HCT116 (cell line): ENCODE measurements around the gene INSIG2.

ENCODE experiments used
- CEBPB ChIP-seq: IDR thresholded peaks from 2 replicates; pipeline ENCODE4 v1.6.1; 2012; ENCODE audit warnings: low read depth
- EGR1 ChIP-seq: IDR thresholded peaks from 2 replicates; pipeline ENCODE4 v1.6.1; 2012; ENCODE audit warnings: low read depth
- ELF1 ChIP-seq: IDR thresholded peaks from 2 replicates; pipeline ENCODE4 v1.6.1; 2012; ENCODE audit warnings: low read depth, borderline replicate concordance
- EZH2 ChIP-seq: fragments of 200-600 bp; sonication (generic); IDR thresholded peaks from 2 replicates; pipeline ENCODE4 v1.6.1; 2017; ENCODE audit warnings: antibody characterized with exemption, mixed run types
- JUND ChIP-seq: IDR thresholded peaks from 2 replicates; pipeline ENCODE4 v1.6.1; 2012
- POLR2A ChIP-seq: IDR thresholded peaks from 2 replicates; pipeline ENCODE4 v1.7.0; 2011; ENCODE audit warnings: borderline replicate concordance; ENCODE audit not compliant: insufficient read depth, insufficient read length; ENCODE audit errors: extremely low read depth
- RAD21 ChIP-seq: IDR thresholded peaks from 2 replicates; pipeline ENCODE4 v1.6.1; 2012; ENCODE audit warnings: low read depth, mild to moderate bottlenecking
- SIN3A ChIP-seq: IDR thresholded peaks from 2 replicates; pipeline ENCODE4 v1.6.1; 2012; ENCODE audit warnings: low read depth
- SP1 ChIP-seq: IDR thresholded peaks from 2 replicates; pipeline ENCODE4 v1.6.1; 2012; ENCODE audit warnings: low read depth
- ZFX ChIP-seq: fragments of 450-650 bp; IDR thresholded peaks from 2 replicates; pipeline ENCODE4 v1.6.1; 2017
- TF ChIP-seq, protein P1 (sequence below), 3 experiments: fragments of 200-600 bp in 1 of 3; sonication (generic) in 1 of 3; IDR thresholded peaks in 2 of 3; conservative IDR thresholded peaks in 1 of 3; 2 replicates each; pipeline ENCODE4 v1.5.1; 2012 to 2017; ENCODE audit warnings: low read depth in 2 of 3, low read length in 2 of 3, antibody characterized with exemption in 1 of 3, borderline replicate concordance in 1 of 3, control low read depth in 1 of 3, mild to moderate bottlenecking in 1 of 3, mixed read lengths in 1 of 3, mixed run types in 1 of 3, moderate library complexity in 1 of 3; ENCODE audit not compliant: insufficient read depth in 1 of 3
- TF ChIP-seq, protein P2 (sequence below): IDR thresholded peaks from 2 replicates; pipeline ENCODE4 v1.6.1; 2011; ENCODE audit warnings: mild to moderate bottlenecking, low read length, moderate library complexity; ENCODE audit not compliant: insufficient replicate concordance; ENCODE audit errors: extremely low read depth
- TF ChIP-seq, protein P3 (sequence below): IDR thresholded peaks from 2 replicates; pipeline ENCODE4 v1.6.1; 2012

DNA sequence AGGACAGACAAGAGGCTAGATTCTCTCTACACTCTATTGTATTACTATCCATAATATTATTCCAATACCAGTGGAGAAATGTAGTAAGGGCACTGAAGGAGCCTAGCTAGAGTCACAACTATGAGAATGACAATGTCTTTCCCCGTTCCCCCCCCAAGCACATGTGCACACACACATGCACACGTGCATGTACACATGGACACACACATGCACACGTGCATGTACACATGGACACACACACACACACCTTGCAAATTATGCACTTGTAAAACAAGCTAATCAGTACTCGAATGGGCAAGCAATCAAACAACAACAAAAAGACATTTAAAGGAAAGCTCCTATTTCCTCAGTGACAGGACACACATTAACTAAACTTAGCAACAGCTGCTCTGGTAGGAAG, 65.2 kb downstream of the INSIG2 start:
- TF ChIP-seq, protein P1, sequence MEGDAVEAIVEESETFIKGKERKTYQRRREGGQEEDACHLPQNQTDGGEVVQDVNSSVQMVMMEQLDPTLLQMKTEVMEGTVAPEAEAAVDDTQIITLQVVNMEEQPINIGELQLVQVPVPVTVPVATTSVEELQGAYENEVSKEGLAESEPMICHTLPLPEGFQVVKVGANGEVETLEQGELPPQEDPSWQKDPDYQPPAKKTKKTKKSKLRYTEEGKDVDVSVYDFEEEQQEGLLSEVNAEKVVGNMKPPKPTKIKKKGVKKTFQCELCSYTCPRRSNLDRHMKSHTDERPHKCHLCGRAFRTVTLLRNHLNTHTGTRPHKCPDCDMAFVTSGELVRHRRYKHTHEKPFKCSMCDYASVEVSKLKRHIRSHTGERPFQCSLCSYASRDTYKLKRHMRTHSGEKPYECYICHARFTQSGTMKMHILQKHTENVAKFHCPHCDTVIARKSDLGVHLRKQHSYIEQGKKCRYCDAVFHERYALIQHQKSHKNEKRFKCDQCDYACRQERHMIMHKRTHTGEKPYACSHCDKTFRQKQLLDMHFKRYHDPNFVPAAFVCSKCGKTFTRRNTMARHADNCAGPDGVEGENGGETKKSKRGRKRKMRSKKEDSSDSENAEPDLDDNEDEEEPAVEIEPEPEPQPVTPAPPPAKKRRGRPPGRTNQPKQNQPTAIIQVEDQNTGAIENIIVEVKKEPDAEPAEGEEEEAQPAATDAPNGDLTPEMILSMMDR (IDR thresholded peaks at IDR 0.05 in 2 of 3, conservative IDR thresholded peaks at IDR 0.05 in 1 of 3; ENCODE audit: borderline replicate concordance in 1 of 3, insufficient read depth in 1 of 3, low read depth in 2 of 3, low read length in 2 of 3): no peak
- no peak for TF ChIP-seq EZH2
- no peak for TF ChIP-seq RAD21
- TF ChIP-seq POLR2A: no peak
- TF ChIP-seq SP1: no peak
- TF ChIP-seq, protein P2, sequence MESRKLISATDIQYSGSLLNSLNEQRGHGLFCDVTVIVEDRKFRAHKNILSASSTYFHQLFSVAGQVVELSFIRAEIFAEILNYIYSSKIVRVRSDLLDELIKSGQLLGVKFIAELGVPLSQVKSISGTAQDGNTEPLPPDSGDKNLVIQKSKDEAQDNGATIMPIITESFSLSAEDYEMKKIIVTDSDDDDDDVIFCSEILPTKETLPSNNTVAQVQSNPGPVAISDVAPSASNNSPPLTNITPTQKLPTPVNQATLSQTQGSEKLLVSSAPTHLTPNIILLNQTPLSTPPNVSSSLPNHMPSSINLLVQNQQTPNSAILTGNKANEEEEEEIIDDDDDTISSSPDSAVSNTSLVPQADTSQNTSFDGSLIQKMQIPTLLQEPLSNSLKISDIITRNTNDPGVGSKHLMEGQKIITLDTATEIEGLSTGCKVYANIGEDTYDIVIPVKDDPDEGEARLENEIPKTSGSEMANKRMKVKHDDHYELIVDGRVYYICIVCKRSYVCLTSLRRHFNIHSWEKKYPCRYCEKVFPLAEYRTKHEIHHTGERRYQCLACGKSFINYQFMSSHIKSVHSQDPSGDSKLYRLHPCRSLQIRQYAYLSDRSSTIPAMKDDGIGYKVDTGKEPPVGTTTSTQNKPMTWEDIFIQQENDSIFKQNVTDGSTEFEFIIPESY: no peak
- TF ChIP-seq JUND: no peak
- TF ChIP-seq, protein P3, sequence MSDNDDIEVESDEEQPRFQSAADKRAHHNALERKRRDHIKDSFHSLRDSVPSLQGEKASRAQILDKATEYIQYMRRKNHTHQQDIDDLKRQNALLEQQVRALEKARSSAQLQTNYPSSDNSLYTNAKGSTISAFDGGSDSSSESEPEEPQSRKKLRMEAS: no peak
- no peak for TF ChIP-seq ZFX
- TF ChIP-seq CEBPB: no peak
- no peak for TF ChIP-seq SIN3A
- TF ChIP-seq ELF1: no peak
- no peak for TF ChIP-seq EGR1
